ENCODE data around the gene WSB1.

DNA sequence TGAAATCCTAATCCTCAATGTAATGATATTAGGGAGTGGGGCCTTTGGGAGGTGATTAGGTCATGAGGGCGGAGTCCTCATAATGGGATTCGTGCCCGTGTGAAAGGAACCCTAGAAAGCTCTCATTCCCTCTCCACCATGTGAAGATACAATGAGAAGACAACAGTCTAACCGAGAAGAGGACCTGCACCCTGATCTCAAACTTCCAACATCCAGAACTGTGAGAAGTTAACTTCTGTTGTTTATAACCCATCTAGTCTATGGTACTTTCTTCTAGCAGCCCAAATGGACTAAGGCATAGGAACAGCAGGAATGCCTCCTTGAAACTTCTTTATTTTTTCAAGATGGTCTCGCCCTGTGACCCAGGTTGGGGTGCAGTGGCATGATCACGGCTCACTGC is 24.7 kb downstream of the WSB1 start:
- TF ChIP-seq, protein P1, sequence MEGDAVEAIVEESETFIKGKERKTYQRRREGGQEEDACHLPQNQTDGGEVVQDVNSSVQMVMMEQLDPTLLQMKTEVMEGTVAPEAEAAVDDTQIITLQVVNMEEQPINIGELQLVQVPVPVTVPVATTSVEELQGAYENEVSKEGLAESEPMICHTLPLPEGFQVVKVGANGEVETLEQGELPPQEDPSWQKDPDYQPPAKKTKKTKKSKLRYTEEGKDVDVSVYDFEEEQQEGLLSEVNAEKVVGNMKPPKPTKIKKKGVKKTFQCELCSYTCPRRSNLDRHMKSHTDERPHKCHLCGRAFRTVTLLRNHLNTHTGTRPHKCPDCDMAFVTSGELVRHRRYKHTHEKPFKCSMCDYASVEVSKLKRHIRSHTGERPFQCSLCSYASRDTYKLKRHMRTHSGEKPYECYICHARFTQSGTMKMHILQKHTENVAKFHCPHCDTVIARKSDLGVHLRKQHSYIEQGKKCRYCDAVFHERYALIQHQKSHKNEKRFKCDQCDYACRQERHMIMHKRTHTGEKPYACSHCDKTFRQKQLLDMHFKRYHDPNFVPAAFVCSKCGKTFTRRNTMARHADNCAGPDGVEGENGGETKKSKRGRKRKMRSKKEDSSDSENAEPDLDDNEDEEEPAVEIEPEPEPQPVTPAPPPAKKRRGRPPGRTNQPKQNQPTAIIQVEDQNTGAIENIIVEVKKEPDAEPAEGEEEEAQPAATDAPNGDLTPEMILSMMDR (IDR thresholded peaks at IDR 0.05 in 8 of 11, conservative IDR thresholded peaks at IDR 0.05 in 3 of 11): no peak
- TF ChIP-seq POLR2A (IDR thresholded peaks at IDR 0.05): no peak

Measured in spleen (tissue), 7 donors.